GM19328 (cell line): ENCODE measurements around the gene USP10.

ENCODE experiments used
- ATAC-seq: cut with Tn5 transposase; IDR thresholded peaks from one replicate; pipeline ENCODE4 v1.9.1; 2021; ENCODE audit warnings: mild to moderate bottlenecking, moderate library complexity; ENCODE audit not compliant: unreplicated experiment

The USP10 gene

GRCh38 chr16:84699712-84700445 lies at the start of gene USP10:
USP10 (plus strand) TSS chr16:84700000; CDS start chr16:84700091, 91 bp downstream.
- ATAC-seq: peak; percentile 78

GRCh38 chr16:84650062-84650991 lies 49.5 kb upstream of the USP10 start:
- no peak for ATAC-seq

- ATAC-seq: no peak
Observed at GRCh38 chr16:84652566-84652965, 47.2 kb upstream of the USP10 start.

- no peak for ATAC-seq
Observed at GRCh38 chr16:84654238-84654637, 45.6 kb upstream of the USP10 start.

GRCh38 chr16:84654998-84655397 lies 44.8 kb upstream of the USP10 start:
- ATAC-seq: no peak

- no peak for ATAC-seq
Observed at GRCh38 chr16:84656649-84657048, 43.2 kb upstream of the USP10 start.

GRCh38 chr16:84657229-84657837 lies 42.5 kb upstream of the USP10 start:
- ATAC-seq: no peak

- no peak for ATAC-seq
Observed at GRCh38 chr16:84658690-84659089, 41.1 kb upstream of the USP10 start.

- no peak for ATAC-seq
Observed at GRCh38 chr16:84659656-84660300, 40.0 kb upstream of the USP10 start.

GRCh38 chr16:84660973-84661372 lies 38.8 kb upstream of the USP10 start:
- no peak for ATAC-seq

GRCh38 chr16:84661418-84662060 lies 38.3 kb upstream of the USP10 start:
- no peak for ATAC-seq

GRCh38 chr16:84662471-84662870 lies 37.3 kb upstream of the USP10 start:
- no peak for ATAC-seq

GRCh38 chr16:84663433-84664101 lies 36.2 kb upstream of the USP10 start:
- peak; percentile 69 for ATAC-seq

- ATAC-seq: no peak
Observed at GRCh38 chr16:84665359-84665758, 34.4 kb upstream of the USP10 start.

GRCh38 chr16:84665843-84666242 lies 34.0 kb upstream of the USP10 start:
- no peak for ATAC-seq

GRCh38 chr16:84667600-84668309 lies 32.0 kb upstream of the USP10 start:
- ATAC-seq: no peak

GRCh38 chr16:84670063-84670462 lies 29.7 kb upstream of the USP10 start:
- ATAC-seq: no peak

- no peak for ATAC-seq
Observed at GRCh38 chr16:84672276-84673202, 27.3 kb upstream of the USP10 start.
